DMS114 treated with DMSO at 0.1 percent for 48 hours (cell line): ENCODE data around the gene PCDHA7.
"Not testable (repeated sequence)": the region's sequence is repeated elsewhere in the genome, so short reads cannot be mapped to it uniquely, and the experiment has no call there.

ENCODE experiments used
- DNase-seq: peaks from one replicate; lab custom pipeline; 2025; ENCODE audit not compliant: unreplicated experiment; lab: John Stamatoyannopoulos, UW

Gene PCDHA7, protein sequence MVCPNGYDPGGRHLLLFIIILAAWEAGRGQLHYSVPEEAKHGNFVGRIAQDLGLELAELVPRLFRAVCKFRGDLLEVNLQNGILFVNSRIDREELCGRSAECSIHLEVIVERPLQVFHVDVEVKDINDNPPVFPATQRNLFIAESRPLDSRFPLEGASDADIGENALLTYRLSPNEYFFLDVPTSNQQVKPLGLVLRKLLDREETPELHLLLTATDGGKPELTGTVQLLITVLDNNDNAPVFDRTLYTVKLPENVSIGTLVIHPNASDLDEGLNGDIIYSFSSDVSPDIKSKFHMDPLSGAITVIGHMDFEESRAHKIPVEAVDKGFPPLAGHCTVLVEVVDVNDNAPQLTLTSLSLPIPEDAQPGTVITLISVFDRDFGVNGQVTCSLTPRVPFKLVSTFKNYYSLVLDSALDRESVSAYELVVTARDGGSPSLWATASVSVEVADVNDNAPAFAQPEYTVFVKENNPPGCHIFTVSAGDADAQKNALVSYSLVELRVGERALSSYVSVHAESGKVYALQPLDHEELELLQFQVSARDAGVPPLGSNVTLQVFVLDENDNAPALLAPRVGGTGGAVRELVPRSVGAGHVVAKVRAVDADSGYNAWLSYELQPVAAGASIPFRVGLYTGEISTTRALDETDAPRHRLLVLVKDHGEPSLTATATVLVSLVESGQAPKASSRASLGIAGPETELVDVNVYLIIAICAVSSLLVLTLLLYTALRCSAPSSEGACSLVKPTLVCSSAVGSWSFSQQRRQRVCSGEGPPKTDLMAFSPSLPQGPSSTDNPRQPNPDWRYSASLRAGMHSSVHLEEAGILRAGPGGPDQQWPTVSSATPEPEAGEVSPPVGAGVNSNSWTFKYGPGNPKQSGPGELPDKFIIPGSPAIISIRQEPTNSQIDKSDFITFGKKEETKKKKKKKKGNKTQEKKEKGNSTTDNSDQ

GRCh38 chr5:140833993-140834392, at the start of gene PCDHA7:
PCDHA7 (plus strand) TSS chr5:140834269; CDS start chr5:140834384, 115 bp downstream.
- DNase-seq, result no peak

DNA sequence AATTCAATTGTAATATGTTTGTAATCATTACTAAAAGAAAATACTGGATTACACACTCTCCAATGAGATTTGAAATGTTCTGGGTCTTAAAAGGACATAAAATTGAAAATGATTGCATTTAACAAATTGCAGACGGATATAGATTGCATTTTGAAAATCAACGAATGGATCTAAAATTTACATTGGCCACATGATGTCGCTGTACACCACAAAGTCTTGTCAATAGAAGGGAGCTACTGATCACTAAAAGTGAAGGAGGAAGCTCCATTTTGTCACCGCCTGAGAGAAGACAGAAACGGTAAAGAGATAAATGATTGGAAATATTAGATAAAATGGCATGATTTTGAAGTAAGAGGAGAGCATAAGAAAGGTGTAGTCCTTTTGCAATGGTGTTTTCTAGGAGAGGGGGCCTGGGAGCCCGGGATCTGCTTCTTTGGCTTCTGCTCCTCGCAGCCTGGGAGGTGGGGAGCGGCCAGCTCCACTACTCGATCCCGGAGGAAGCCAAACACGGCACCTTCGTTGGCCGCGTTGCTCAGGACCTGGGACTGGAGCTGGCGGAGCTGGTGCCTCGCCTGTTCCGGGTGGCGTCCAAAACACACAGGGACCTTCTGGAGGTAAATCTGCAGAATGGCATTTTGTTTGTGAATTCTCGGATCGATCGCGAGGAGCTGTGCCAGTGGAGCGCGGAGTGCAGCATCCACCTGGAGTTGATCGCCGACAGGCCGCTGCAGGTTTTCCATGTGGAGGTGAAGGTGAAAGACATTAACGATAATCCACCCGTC, 48.0 kb upstream of the PCDHA7 start, which contains the start of gene PCDHA1:
PCDHA1 (plus strand) TSS at position 236 of the 782 bp plus-strand sequence.
- DNase-seq, result no peak

DNA sequence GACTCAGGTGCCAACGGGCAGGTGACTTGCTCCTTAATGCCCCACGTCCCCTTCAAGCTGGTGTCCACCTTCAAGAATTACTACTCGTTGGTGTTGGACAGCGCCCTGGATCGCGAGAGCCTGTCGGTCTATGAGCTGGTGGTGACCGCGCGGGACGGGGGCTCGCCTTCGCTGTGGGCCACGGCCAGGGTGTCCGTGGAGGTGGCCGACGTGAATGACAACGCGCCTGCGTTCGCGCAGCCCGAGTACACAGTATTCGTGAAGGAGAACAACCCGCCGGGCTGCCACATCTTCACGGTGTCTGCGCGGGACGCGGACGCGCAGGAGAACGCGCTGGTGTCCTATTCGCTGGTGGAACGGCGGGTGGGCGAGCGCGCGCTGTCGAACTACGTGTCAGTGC, 46.6 kb upstream of the PCDHA7 start:
- DNase-seq, result not testable (repeated sequence)

GRCh38 chr5:140787849-140788504, 46.1 kb upstream of the PCDHA7 start:
- not testable (repeated sequence) for DNase-seq

DNA sequence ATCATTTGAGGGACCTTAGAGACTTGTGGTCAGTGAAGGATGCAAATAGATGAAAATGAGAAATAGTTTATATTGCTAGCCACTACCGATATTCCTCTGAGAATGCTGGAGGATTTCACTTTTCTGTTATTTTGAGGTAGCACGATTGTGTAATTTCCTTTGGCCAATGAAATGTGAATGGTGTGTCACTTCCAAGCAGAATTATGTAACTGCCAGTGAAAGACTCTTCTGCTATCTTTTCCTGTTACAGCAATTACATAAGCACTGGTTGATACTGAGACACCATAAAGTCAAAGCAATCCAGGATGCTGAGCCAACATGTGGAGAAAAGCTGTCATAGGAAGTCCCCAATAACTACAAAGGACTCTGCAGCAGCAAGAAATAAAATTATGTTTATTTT, 43.0 kb upstream of the PCDHA7 start:
- no peak for DNase-seq

GRCh38 chr5:140794595-140795258, 39.3 kb upstream of the PCDHA7 start, which contains the start of gene PCDHA2:
PCDHA2 (plus strand) TSS chr5:140794852.
- peak; percentile 69 for DNase-seq

DNA sequence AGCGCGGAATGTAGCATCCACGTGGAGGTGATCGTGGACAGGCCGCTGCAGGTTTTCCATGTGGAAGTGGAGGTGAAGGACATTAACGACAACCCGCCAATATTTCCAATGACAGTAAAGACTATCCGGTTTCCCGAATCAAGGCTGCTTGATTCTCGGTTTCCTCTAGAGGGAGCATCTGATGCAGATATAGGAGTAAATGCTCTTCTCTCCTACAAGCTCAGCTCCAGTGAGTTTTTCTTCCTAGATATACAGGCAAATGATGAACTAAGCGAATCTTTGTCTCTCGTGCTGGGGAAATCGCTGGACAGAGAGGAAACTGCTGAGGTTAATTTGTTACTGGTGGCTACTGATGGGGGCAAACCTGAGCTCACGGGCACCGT, 38.8 kb upstream of the PCDHA7 start:
- peak; percentile 46 for DNase-seq

DNA sequence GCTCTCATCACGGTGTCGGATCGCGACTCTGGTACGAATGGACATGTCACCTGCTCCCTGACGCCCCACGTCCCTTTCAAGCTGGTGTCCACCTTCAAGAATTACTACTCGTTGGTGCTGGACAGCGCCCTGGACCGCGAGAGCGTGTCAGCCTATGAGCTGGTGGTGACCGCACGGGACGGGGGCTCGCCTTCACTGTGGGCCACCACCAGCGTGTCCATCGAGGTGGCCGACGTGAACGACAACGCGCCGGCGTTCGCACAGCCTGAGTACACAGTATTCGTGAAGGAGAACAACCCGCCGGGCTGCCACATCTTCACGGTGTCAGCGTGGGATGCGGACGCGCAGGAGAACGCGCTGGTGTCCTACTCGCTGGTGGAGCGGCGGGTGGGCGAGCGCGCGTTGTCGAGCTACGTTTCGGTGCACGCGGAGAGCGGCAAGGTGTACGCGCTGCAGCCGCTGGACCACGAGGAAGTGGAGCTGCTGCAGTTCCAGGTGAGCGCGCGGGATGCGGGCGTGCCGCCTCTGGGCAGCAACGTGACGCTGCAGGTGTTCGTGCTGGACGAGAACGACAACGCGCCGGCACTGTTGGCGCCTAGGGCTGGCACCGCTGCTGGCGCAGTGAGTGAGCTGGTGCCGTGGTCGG, 37.9 kb upstream of the PCDHA7 start:
- DNase-seq, result not testable (repeated sequence)

- DNase-seq, result no peak
These were observed 37.4 kb upstream of the PCDHA7 start for GRCh38 chr5:140796718-140797095.

- no peak for DNase-seq
These were observed 33.1 kb upstream of the PCDHA7 start, which contains the start of gene PCDHA3 for GRCh38 chr5:140800816-140801493. PCDHA3 (plus strand) TSS chr5:140801057.

GRCh38 chr5:140801494-140801841, 32.6 kb upstream of the PCDHA7 start:
- DNase-seq, result no peak

DNA sequence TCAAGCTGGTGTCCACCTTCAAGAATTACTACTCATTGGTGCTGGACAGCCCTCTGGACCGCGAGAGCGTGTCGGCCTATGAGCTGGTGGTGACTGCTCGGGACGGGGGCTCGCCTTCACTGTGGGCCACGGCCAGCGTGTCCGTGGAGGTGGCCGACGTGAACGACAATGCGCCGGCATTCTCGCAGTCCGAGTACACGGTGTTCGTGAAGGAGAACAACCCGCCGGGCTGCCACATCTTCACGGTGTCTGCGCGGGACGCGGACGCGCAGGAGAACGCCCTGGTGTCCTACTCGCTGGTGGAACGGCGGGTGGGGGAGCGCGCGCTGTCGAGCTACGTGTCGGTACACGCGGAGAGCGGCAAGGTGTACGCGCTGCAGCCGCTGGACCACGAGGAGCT, 31.7 kb upstream of the PCDHA7 start:
- DNase-seq, result not testable (repeated sequence)

DNA sequence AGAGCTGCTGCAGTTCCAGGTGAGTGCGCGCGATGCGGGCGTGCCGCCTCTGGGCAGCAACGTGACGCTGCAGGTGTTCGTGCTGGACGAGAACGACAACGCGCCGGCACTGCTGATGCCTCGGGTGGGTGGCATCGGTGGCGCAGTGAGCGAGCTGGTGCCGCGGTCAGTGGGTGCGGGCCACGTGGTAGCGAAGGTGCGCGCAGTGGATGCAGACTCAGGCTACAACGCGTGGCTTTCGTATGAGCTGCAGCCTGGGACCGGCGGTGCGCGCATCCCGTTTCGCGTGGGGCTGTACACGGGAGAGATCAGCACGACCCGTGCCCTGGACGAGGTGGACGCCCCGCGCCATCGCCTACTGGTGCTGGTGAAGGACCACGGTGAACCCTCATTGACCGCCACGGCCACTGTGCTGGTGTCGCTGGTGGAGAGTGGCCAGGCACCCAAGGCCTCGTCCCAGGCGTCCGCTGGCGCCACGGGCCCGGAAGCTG, 31.2 kb upstream of the PCDHA7 start:
- DNase-seq, result no peak

GRCh38 chr5:140806834-140807775, 27.0 kb upstream of the PCDHA7 start, which contains the start of gene PCDHA4:
PCDHA4 (plus strand) TSS chr5:140807068.
- peak; percentile 18 for DNase-seq

- not testable (repeated sequence) for DNase-seq
These were observed 25.7 kb upstream of the PCDHA7 start for GRCh38 chr5:140808241-140808888.

DNA sequence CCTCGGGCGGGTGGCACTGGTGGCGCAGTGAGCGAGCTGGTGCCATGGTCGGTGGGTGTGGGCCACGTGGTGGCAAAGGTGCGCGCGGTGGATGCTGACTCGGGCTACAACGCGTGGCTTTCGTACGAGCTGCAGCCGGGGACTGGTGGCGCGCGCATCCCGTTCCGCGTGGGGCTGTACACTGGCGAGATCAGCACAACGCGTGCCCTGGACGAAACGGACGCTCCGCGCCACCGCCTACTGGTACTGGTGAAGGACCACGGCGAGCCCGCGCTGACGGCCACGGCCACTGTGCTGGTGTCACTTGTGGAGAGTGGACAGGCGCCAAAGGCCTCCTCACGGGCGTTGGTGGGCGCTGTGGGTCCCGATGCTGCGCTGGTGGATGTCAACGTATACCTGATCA, 25.2 kb upstream of the PCDHA7 start:
- no peak for DNase-seq
